Endothelial cell of umbilical vein (primary cell): ENCODE measurements around the gene HK1. TPM values are rescaled to one million over a fixed set of nuclear protein-coding genes. Genes with fewer than 3 reads are reported as not detected.

ENCODE experiments used
- BruUV-seq: library from RNA; stranded (reverse); fragments of 400-500 nt; replicated peaks from 2 replicates; lab custom pipeline; 2021; lab: Mats Ljungman, UMichigan
- CTCF ChIA-PET: fragments of 300-600, 350-600 bp; sonication (Branson Sonifier 250); formaldehyde crosslinking; loops from one replicate; lab custom pipeline; 2021; ENCODE audit warnings: antibody characterized with exemption, inconsistent platforms; lab: Charles Lee
- POLR2A ChIA-PET: fragments of 300-600, 350-600 bp; sonication (Branson Sonifier 250); formaldehyde crosslinking; loops from one replicate; lab custom pipeline; 2021; ENCODE audit warnings: antibody characterized with exemption, inconsistent platforms; lab: Charles Lee
- DNase-seq: peaks from one replicate; pipeline ENCODE4 v3.0.0-alpha.2; 2011; ENCODE audit warnings: low read depth, low spot score
- FAIRE-seq: peaks from 2 replicates; lab custom pipeline; 2011; peaks lifted over from hg19 to GRCh38; lab: Jason Lieb, UNC
- H2AFZ ChIP-seq: 2 replicates; pipeline ENCODE4 v1.6.0; 2012; ENCODE audit warnings: low read depth, low read length, control low read depth, inconsistent platforms
- H3K27ac ChIP-seq: 2 replicates; pipeline ENCODE4 v1.5.1; 2011; ENCODE audit warnings: low read depth, mild to moderate bottlenecking, control low read depth, low read length, moderate library complexity; ENCODE audit not compliant: insufficient read depth
- H3K27me3 ChIP-seq, 2 experiments: 2 replicates each; pipeline versions ENCODE4 v1.6.0 to v1.6.1; 2011; ENCODE audit warnings: low read length in 2 of 2, mixed read lengths in 1 of 2; ENCODE audit not compliant: control insufficient read depth in 2 of 2, insufficient read depth in 2 of 2
- H3K36me3 ChIP-seq, 2 experiments: 2 replicates in 1 of 2; 3 replicates in 1 of 2; pipeline ENCODE4 v1.5.1; 2011; ENCODE audit warnings: low read length in 2 of 2, mild to moderate bottlenecking in 1 of 2, moderate library complexity in 1 of 2; ENCODE audit not compliant: control insufficient read depth in 2 of 2, insufficient read depth in 2 of 2; ENCODE audit errors: extremely low read depth in 1 of 2
- H3K4me1 ChIP-seq: 3 replicates; pipeline ENCODE4 v1.5.1; 2011; ENCODE audit warnings: mild to moderate bottlenecking, low read length; ENCODE audit not compliant: control insufficient read depth, insufficient read depth; ENCODE audit errors: extremely low read depth
- H3K4me2 ChIP-seq: 2 replicates; pipeline ENCODE4 v1.6.1; 2011; ENCODE audit warnings: low read length, control low read depth, mixed read lengths; ENCODE audit not compliant: insufficient read depth
- H3K4me3 ChIP-seq, 3 experiments: fragments of 200-600 bp in 1 of 3; sonication (generic), shearing (Covaris generic) in 1 of 3; replicated peaks in 1 of 3; 2 replicates each; pipeline ENCODE4 v1.5.1; 2011 to 2016; ENCODE audit warnings: control low read depth in 3 of 3, low read length in 3 of 3, mild to moderate bottlenecking in 2 of 3, inconsistent platforms in 1 of 3, low read depth in 1 of 3, moderate library complexity in 1 of 3; ENCODE audit not compliant: insufficient read depth in 1 of 3
- H3K79me2 ChIP-seq: 2 replicates; pipeline ENCODE4 v1.6.0; 2012; ENCODE audit warnings: low read length, inconsistent platforms; ENCODE audit not compliant: control insufficient read depth, insufficient read depth
- H3K9ac ChIP-seq: replicated peaks from 2 replicates; pipeline ENCODE3; 2011; ENCODE audit warnings: low read length, control low read depth; ENCODE audit not compliant: insufficient read depth; ENCODE audit errors: extremely low read depth
- H3K9me1 ChIP-seq: replicated peaks from 3 replicates; pipeline ENCODE4 v1.6.0; 2011; ENCODE audit warnings: mild to moderate bottlenecking, low read length; ENCODE audit not compliant: control insufficient read depth, insufficient read depth; ENCODE audit errors: extremely low read depth
- H3K9me3 ChIP-seq: replicated peaks from 2 replicates; pipeline ENCODE4 v1.5.1; 2012; ENCODE audit warnings: low read length, inconsistent platforms; ENCODE audit not compliant: control insufficient read depth, insufficient read depth
- H4K20me1 ChIP-seq: replicated peaks from 2 replicates; pipeline ENCODE3; 2011; ENCODE audit warnings: mild to moderate bottlenecking, low read length; ENCODE audit not compliant: control insufficient read depth, insufficient read depth; ENCODE audit errors: extremely low read depth
- CTCF ChIP-seq, 2 donors: IDR thresholded peaks; 1 replicate in 1 of 2; 2 replicates in 1 of 2; pipeline ENCODE4 v1.5.1; 2011; ENCODE audit warnings: low read length in 2 of 2, mild to moderate bottlenecking in 2 of 2, moderate library complexity in 2 of 2, control low read depth in 1 of 2, inconsistent platforms in 1 of 2, low read depth in 1 of 2; ENCODE audit not compliant: insufficient read depth in 1 of 2; ENCODE audit errors: extremely low read depth in 1 of 2
- EZH2 ChIP-seq: IDR thresholded peaks from 2 replicates; pipeline ENCODE4 v1.6.1; 2012; ENCODE audit warnings: borderline replicate concordance, low read depth, mild to moderate bottlenecking, moderate library complexity, low read length, inconsistent platforms; ENCODE audit not compliant: severe bottlenecking
- FOS ChIP-seq: IDR thresholded peaks from 2 replicates; pipeline ENCODE4 v1.6.1; 2011; ENCODE audit warnings: mild to moderate bottlenecking, low read length, moderate library complexity, borderline replicate concordance; ENCODE audit not compliant: insufficient read depth
- GATA2 ChIP-seq: IDR thresholded peaks from 2 replicates; pipeline ENCODE4 v1.7.0; 2011; ENCODE audit warnings: low read depth, mild to moderate bottlenecking, moderate library complexity, mixed read lengths, low read length; ENCODE audit not compliant: insufficient read length, insufficient read depth
- JUN ChIP-seq: IDR thresholded peaks from 2 replicates; pipeline ENCODE4 v1.6.1; 2011; ENCODE audit warnings: borderline replicate concordance, low read depth; ENCODE audit not compliant: insufficient read length, insufficient read depth
- MYC ChIP-seq: IDR thresholded peaks from one replicate; pipeline ENCODE4 v1.6.1; 2011; ENCODE audit warnings: mild to moderate bottlenecking, low read depth, low read length
- POLR2A ChIP-seq: IDR thresholded peaks from 2 replicates; pipeline ENCODE4 v1.6.1; 2012; ENCODE audit warnings: low read depth, mild to moderate bottlenecking, control low read depth, low read length
- POLR2AphosphoS5 ChIP-seq: IDR thresholded peaks from 2 replicates; pipeline ENCODE4 v1.6.1; 2012; ENCODE audit warnings: low read depth, mild to moderate bottlenecking, control low read depth, low read length, moderate library complexity; ENCODE audit not compliant: insufficient read depth
- dilution Hi-C: fragments of 300-500 bp; cut with MboI; formaldehyde crosslinking; loops from one replicate; pipeline ENCODE4 v1.15.0; 2019; ENCODE audit warnings: low sequenced_read_pairs; ENCODE audit not compliant: extremely low pct_ligation_motif_present
- intact Hi-C: fragments of 100-400 bp; cut with micrococcal nuclease; formaldehyde crosslinking; loops from one replicate; pipeline ENCODE4 v1.10.0; 2022
- polyA plus RNA-seq, 4 experiments: library from polyadenylated mRNA; depleted of rRNA in 3 of 4; stranded (reverse) in 3 of 4; unstranded in 1 of 4; fragments of >200 nt; gene quantifications; 2 replicates each; pipeline versions ENCODE4 v1.2.1 to v1.2.3, GENCODE V29; 2011 to 2012; ENCODE audit warnings: missing spikeins in 1 of 4
- total RNA-seq: library from RNA; stranded (reverse); gene quantifications from 2 replicates; pipeline ENCODE4 v1.2.3, GENCODE V29; 2021
- TF ChIP-seq, protein P1 (sequence below): IDR thresholded peaks from 2 replicates; pipeline ENCODE4 v1.6.1; 2011; ENCODE audit not compliant: insufficient read depth, insufficient read length

HK1 gene
- total and polyA plus RNA-seq, 2 donors (not counting 3 experiments of a cell fraction or from before 2014, with no cell fraction given) = 50.8 to 121 TPM

DNA sequence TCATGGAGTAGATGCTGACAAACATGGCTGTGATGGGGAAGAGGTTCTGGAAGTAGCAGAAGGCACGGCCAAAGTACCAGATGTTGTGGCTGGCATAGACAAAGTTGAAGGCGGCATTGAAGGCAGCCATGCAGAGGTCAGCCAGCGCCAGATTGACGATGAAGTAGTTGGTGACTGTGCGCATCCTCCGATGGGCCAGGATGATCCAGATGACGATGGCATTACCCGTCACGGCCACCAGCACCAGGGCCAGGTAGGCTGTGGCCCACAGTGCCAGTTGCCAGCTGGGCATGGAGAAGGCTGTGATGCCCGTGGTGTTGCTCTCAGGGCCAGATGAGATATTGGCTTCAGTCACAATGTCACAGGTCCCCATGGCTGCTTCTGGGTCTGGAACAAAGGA lies 137.7 kb downstream of the HK1 start:
- TF ChIP-seq POLR2AphosphoS5 (no peak), EZH2 (no peak), MYC (no peak), POLR2A (no peak), JUN (no peak), GATA2 (no peak), FOS (no peak), CTCF (IDR thresholded peaks at IDR 0.05; ENCODE audit: extremely low read depth in 1 of 2, insufficient read depth in 1 of 2, low read depth in 1 of 2, low read length in 2 of 2) (no peak)
- TF ChIP-seq, protein P1, sequence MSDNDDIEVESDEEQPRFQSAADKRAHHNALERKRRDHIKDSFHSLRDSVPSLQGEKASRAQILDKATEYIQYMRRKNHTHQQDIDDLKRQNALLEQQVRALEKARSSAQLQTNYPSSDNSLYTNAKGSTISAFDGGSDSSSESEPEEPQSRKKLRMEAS = no peak
- peaks cover 6% of the 10 kb centered on the region for H3K4me1 ChIP-seq
- H2AFZ ChIP-seq = no peak overlapping the region
- no peaks in the 10 kb centered on the region for H3K27me3 ChIP-seq
- H3K36me3 ChIP-seq = no peaks in the 10 kb centered on the region
- dilution Hi-C loops = no loop called here
- no peaks in the 10 kb centered on the region for H3K79me2 ChIP-seq
- no peak overlapping the region for H3K4me3 ChIP-seq
- no peak overlapping the region for H3K4me2 ChIP-seq
- H3K9me1 ChIP-seq = no peaks in the 10 kb centered on the region
- H3K9me3 ChIP-seq = no peaks in the 10 kb centered on the region
- ChIA-PET POLR2A (no interaction called here), CTCF (interaction anchor here (0.7 to 1.3 kb wide), 2 partner anchors 91 to 99 kb away, joined by 3 read pairs; no protein-coding TSS in a partner anchor)
- BruUV-seq = no TSS peak
- DNase-seq (no peak), FAIRE-seq (no peak)
- H4K20me1 ChIP-seq = no peaks in the 10 kb centered on the region
- H3K9ac ChIP-seq = no peak overlapping the region
- no peak overlapping the region for H3K27ac ChIP-seq
- intact Hi-C loops = no loop called here
